ENCODE measurements around the gene ARL15. TPM values are rescaled to one million over a fixed set of nuclear protein-coding genes. Genes with fewer than 3 reads are reported as not detected.

ARL15 gene
- total RNA-seq, 1 experiment from 2014 or later = 0.50 TPM

DNA sequence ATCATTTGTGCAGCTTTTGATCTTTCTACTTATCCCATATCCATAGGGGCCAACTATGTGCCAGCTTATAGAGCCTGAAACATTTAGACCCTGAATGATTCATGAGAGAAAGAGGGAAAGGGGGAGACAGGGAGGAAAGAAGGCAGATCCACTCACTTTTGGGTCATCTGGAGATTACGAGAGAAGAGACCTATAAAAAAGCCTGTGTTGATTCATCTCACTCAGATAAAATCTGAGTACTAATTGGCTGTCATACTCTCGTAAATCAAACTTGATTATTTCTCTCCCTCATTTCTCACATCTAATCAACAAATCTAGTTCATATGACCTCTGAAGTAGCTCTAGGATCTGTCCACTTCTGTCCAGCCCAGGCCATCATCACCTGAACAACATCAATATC, 137.1 kb downstream of the ARL15 start:
- Histone ChIP-seq H4K20me1 (ENCODE audit: insufficient read depth) (no peaks in the 10 kb centered on the region), H3F3A (ENCODE audit: insufficient read depth, low read depth) (no peaks in the 10 kb centered on the region), H3K27me3 (ENCODE audit: insufficient read depth, low read depth) (no peaks in the 10 kb centered on the region), H3K9me2 (ENCODE audit: insufficient read depth) (no peaks in the 10 kb centered on the region), H3K4me2 (no peak overlapping the region), H3K4me1 (replicated peaks; ENCODE audit: insufficient read depth) (no peaks in the 10 kb centered on the region), H3K79me2 (ENCODE audit: low read depth) (no peaks in the 10 kb centered on the region), H3K27ac (no peak overlapping the region), H3K36me3 (ENCODE audit: low read depth) (no peaks in the 10 kb centered on the region), H3K9me3 (ENCODE audit: insufficient read depth, low read depth) (no peaks in the 10 kb centered on the region), H2AFZ (no peak overlapping the region), H3K4me3 (no peak overlapping the region)
- no peak for DNase-seq
- ChIA-PET POLR2A (ENCODE audit: unreplicated experiment) (no interaction called here), CTCF (no interaction called here)
- intact Hi-C loops (cut with micrococcal nuclease; ENCODE audit: unreplicated experiment) = no loop called here
- TF ChIP-seq, protein P1, sequence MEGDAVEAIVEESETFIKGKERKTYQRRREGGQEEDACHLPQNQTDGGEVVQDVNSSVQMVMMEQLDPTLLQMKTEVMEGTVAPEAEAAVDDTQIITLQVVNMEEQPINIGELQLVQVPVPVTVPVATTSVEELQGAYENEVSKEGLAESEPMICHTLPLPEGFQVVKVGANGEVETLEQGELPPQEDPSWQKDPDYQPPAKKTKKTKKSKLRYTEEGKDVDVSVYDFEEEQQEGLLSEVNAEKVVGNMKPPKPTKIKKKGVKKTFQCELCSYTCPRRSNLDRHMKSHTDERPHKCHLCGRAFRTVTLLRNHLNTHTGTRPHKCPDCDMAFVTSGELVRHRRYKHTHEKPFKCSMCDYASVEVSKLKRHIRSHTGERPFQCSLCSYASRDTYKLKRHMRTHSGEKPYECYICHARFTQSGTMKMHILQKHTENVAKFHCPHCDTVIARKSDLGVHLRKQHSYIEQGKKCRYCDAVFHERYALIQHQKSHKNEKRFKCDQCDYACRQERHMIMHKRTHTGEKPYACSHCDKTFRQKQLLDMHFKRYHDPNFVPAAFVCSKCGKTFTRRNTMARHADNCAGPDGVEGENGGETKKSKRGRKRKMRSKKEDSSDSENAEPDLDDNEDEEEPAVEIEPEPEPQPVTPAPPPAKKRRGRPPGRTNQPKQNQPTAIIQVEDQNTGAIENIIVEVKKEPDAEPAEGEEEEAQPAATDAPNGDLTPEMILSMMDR (conservative IDR thresholded peaks at IDR 0.05) = no peak
- TF ChIP-seq EZH2 (IDR thresholded peaks at IDR 0.05; ENCODE audit: low read depth) = no peak
- BruUV-seq (replicated peaks) = no TSS peak

GRCh38 chr5:54171645-54172384, 138.6 kb downstream of the ARL15 start:
- H2AFZ ChIP-seq = no peak overlapping the region
- H3K79me2 ChIP-seq (ENCODE audit: low read depth) = no peaks in the 10 kb centered on the region
- H3K27me3 ChIP-seq (ENCODE audit: insufficient read depth, low read depth) = no peaks in the 10 kb centered on the region
- TF ChIP-seq EZH2 (IDR thresholded peaks at IDR 0.05; ENCODE audit: low read depth) = no peak
- TF ChIP-seq, protein P1 (conservative IDR thresholded peaks at IDR 0.05) = no peak
- H3K9me3 ChIP-seq (ENCODE audit: insufficient read depth, low read depth) = no peaks in the 10 kb centered on the region
- H3K27ac ChIP-seq = no peak overlapping the region
- no peaks in the 10 kb centered on the region for H3K9me2 ChIP-seq (ENCODE audit: insufficient read depth)
- no TSS peak for BruUV-seq (replicated peaks)
- no peaks in the 10 kb centered on the region for H3K36me3 ChIP-seq (ENCODE audit: low read depth)
- no peaks in the 10 kb centered on the region for H4K20me1 ChIP-seq (ENCODE audit: insufficient read depth)
- intact Hi-C loops (cut with micrococcal nuclease; ENCODE audit: unreplicated experiment) = no loop called here
- H3K4me2 ChIP-seq = no peak overlapping the region
- no peak overlapping the region for H3K4me3 ChIP-seq
- H3F3A ChIP-seq (ENCODE audit: insufficient read depth, low read depth) = no peaks in the 10 kb centered on the region
- no peaks in the 10 kb centered on the region for H3K4me1 ChIP-seq (replicated peaks; ENCODE audit: insufficient read depth)
- no peak for DNase-seq
- POLR2A ChIA-PET (ENCODE audit: unreplicated experiment) = no interaction called here
- CTCF ChIA-PET = no interaction called here

DNA sequence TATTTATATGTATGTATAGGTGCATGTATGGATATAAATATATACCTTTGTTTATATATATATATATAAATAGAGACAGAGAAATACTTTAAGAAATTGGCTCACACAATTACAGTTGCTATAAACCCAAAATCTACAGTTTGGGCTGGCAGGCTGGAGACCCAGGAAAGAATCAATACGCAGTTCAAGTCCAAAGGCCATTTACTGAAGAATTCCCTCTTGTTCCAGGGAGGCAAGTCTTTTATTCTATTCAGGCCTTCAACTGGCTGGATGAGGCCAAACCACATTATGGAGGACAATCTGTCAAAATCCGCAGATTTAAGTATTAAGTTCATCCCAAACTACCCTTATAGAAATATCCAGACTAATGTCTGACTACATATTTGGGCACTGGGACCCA, 144.7 kb downstream of the ARL15 start:
- Histone ChIP-seq H3K79me2 (ENCODE audit: low read depth) (no peaks in the 10 kb centered on the region), H3K9me2 (ENCODE audit: insufficient read depth) (no peaks in the 10 kb centered on the region), H3K4me2 (no peak overlapping the region), H3K36me3 (ENCODE audit: low read depth) (no peaks in the 10 kb centered on the region), H3K4me3 (no peak overlapping the region), H3K9me3 (ENCODE audit: insufficient read depth, low read depth) (no peaks in the 10 kb centered on the region), H3K4me1 (replicated peaks; ENCODE audit: insufficient read depth) (no peaks in the 10 kb centered on the region), H3K27me3 (ENCODE audit: insufficient read depth, low read depth) (no peaks in the 10 kb centered on the region), H3F3A (ENCODE audit: insufficient read depth, low read depth) (no peaks in the 10 kb centered on the region), H3K27ac (no peak overlapping the region), H4K20me1 (ENCODE audit: insufficient read depth) (no peaks in the 10 kb centered on the region), H2AFZ (no peak overlapping the region)
- intact Hi-C loops (cut with micrococcal nuclease; ENCODE audit: unreplicated experiment) = no loop called here
- no TSS peak for BruUV-seq (replicated peaks)
- CTCF ChIA-PET = no interaction called here
- DNase-seq = no peak
- TF ChIP-seq, protein P1 (conservative IDR thresholded peaks at IDR 0.05) = no peak
- no peak for TF ChIP-seq EZH2 (IDR thresholded peaks at IDR 0.05; ENCODE audit: low read depth)
- POLR2A ChIA-PET (ENCODE audit: unreplicated experiment) = no interaction called here
